NCI-H526 treated with DMSO at 0.1 percent for 48 hours (cell line): ENCODE data around the gene BCL6.
"Not testable (repeated sequence)": the region's sequence is repeated elsewhere in the genome, so short reads cannot be mapped to it uniquely, and the experiment has no call there.

Source experiments
- DNase-seq: peaks from one replicate; lab custom pipeline; 2025; lab: John Stamatoyannopoulos, UW

The BCL6 gene

DNA sequence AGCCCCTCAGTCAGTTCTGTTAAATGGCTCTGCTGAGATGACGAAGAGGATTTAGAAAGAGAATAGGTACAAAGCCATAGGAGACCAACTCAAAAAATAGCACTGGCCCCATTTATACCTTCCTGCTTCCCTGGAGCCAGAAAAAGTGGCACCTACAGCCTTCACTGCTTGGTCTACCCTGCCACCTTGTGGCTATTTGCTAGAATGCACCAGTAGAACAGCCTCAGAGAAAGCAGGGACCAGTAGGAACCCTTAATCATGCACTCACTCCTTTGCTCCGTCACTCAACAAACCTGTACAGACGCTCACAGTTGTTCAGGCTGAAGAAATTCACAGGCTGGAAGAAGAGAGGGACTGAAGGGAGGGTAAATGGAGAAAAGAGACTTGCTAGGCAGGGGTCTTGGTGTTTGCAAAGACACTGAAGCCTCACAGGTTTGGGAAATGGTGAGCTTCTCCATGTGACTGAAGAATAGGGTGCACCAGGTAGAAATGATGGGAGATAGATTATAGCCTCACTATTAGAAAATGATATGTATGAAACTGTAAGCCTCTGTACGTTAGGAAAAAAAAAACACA, 30.8 kb downstream of the BCL6 start:
- peak; percentile 26 for DNase-seq

- no peak for DNase-seq
These were observed 31.8 kb downstream of the BCL6 start for GRCh38 chr3:187713504-187713903.

DNA sequence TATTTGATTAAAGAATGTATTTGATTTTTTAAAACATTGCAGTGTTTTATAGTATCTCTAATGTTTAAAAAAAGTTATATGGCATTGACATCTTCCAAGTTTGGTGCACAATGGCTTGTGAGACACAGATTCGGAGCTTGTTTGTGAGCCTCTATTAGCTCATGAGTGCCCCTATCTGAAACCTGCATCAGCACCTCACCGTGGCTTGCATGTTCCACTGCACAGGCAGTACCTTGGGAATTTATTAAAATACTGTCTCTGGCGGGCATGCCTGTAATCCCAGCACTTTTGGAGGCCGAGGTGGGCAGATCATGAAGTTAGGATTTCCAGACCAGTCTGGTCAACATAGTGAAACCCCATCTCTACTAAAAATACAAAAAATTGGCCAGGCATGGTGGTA, 36.1 kb downstream of the BCL6 start:
- no peak for DNase-seq

DNA sequence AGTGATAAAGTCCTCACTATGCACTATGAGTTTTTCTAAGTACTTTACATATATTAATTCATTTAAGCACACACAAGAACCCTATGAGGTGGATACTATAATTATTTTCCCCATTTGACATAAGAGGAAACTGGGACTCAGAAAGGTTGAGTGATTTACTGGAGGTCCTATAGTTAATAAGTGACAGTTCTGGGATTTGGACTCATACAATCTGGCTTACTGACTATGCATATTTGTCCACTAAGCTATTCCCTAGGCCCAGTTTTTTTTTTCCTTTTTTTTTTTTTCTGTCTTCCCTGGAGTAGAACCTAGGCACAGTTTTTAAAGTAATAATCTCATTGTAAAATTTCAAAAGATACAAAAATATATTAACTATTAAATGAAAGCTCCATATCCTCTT, 36.6 kb downstream of the BCL6 start:
- DNase-seq, result no peak

DNA sequence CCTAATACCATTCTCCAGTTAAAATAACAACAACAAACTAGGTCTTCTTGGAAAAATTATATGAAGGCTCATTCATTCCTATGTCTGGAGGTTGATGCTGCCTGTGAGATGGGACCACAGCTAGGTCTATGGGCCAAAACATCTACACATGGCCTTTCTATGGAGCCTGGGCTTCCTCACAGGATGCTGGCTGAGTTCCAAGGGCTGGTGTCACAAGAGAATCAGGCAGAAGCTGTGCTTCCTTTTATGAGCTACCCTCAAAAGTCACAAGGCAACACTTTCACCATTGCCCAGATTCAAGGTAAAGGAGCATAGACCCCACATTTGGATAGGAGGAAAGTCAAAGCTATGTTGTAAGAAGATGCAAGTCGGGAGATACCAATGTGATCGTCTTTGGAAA, 38.3 kb downstream of the BCL6 start:
- no peak for DNase-seq

DNA sequence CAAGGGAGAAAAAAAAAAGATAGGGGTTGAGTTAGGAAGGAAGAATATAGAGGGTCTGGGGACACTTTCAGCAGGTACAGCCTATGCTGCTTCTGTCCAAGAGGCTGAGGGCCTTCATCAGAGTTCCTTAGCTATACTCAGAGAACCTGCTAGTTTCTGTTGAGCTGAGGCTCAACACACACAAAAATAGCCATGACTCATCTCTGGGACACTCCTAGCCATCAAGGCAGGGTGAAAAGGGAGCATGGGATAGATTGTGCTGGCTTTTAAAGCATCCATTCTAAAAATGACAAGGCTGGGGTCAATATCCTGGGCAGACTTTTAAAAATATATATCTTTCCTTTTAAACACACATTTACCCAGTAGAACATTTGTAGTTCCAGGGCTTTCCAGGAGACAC, 40.1 kb downstream of the BCL6 start:
- no peak for DNase-seq

- peak; percentile 8 for DNase-seq
These were observed 42.7 kb downstream of the BCL6 start, which contains the start of gene RTP2 for GRCh38 chr3:187702507-187703033. Gene RTP2, minus strand, starts transcription at chr3:187702557. Its CDS starts 429 bp downstream, at chr3:187702128.

DNA sequence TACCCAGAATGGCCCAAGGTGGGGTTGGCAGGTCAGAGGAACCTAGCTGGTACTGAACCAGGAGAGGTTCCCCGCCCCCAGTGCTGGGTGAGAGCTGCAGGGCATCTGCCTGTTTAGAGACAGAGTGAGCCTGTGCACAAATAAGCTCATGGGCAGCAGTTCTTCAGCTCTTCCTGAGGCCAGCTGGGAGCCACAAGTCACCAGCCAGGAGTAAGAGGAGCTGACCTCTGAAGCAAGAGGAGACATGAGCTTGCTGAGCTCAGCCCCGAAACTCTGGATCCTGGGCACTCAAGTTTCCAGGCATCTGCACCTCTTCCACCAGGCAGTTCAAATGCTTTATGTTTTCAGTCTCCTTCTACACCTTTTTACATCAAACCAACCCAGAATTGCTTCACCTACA, 45.0 kb downstream of the BCL6 start:
- no peak for DNase-seq

DNA sequence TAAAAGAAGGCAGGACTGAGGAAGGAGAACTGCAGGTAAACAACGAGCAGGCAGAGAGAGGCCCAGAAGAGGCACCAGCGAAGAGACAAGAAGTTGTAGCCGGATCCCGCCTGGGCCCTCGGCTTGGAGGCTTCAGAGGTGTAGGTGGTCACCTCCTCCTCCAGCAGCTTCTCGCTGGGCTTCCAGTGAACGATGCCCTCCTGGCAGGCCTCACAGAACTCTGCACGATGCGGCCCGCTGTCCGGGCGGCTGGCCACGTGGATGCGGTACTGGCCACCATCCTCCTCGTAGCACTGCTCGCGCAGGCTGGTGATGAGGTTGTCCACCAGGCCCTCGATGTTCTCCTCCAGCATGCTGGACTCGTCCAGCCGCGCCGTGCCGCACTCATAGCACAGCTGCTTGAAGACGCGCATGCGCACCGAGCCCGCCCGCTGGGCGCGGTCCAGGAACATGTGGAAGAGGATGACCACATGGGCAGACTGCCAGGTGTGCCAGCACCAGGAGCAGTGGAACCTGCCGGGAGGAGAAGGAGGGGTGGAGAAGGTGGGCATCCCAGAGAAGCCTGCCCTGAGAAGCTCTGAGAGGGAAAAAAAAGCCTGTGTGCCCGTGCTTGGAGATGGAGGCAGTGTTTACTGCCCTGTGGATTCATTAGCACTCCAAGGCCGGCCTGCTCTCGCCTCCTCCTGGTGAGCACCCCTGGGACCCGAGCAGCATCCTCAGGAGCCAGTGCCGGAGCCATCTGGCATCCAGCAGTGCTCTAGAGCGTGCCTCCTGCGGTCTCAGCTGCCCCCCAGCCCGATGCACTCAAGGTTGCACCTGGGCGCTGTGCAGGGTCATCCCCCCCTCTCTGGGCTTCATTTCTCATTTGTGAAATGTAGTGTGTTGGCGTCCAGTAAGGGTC, 46.5 kb downstream of the BCL6 start:
- no peak for DNase-seq

DNA sequence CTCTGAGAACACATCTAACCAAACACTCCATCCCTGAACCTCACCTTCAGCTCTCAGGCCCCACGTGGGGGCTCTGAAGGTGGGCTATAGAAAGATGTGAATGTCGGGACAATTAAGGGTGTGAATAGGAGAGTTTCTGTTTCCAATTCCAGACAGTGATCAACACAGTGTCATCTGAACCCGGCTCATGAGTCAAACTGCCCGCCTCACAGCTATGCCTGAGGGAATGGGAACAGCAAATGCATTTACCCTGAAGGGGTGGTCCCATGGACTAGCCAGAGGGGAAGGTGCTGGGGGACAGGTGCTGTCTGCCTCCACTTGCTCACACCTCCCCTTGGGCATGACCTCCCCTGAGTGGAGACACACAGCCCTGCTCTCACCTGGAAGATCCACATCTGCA, 49.2 kb downstream of the BCL6 start:
- DNase-seq, result no peak

DNA sequence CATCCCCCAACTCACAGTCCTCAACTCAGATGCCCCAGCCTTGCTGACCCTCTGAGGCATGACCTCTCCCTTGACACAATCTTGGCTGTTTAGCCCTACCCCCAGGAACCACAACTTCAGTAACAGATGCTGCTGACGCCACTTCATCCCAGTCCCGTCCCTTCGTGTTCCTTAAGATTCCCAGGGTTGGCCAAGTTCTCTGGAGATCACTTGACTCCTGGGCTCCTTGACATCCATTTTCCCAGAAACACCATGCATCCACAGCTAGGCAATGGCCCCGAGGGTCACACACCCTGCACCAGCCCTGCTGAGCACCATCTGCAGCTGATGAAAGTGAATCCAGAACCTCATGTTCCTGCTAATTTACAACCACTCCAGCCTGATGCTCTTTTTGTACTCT, 49.8 kb downstream of the BCL6 start:
- DNase-seq, result no peak

GRCh38 chr3:187694801-187695200, 50.5 kb downstream of the BCL6 start:
- DNase-seq, result no peak

DNA sequence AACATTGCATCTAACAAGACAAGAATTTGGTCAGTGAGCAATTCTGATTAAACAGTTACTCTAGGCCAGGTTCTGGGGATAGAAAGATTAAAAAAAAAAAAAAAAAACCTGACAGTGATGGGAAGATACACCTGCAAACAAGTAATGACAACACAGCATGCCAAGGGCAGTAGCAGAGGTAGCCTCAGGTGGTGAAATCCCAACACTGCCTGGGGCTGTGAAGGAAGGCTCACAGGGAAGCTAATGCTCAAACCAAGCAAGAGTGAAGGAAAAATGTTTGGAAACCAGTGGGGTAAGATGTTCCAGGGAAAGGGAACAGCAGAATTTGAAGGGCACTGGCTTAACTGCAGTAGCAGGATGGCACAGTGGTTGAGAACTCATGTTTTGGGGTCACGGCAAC, 51.8 kb downstream of the BCL6 start:
- no peak for DNase-seq

- DNase-seq, result no peak
These were observed 55.3 kb downstream of the BCL6 start for GRCh38 chr3:187689984-187690383.

GRCh38 chr3:187686621-187687273, 58.5 kb downstream of the BCL6 start:
- DNase-seq, result no peak

DNA sequence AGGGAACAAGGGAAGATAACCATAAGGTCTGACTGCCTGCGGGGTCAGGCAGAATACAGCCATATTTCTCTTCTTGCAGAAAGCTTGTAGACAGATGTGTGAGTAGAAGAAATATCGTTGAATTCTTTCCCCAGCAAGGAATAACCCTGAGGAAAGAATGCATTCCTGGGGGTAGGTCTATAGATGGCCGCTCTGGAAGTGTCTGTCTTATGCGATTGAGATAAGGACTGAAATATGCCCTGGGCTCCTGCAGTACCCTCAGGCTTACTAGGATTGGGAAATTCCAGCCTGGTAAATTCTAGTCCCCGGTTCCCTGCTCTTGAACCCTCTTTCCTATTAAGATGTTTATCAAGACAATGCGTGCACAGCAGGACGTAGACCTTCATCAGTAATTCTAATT, 59.3 kb downstream of the BCL6 start:
- no peak for DNase-seq

GRCh38 chr3:187684880-187685279, 60.4 kb downstream of the BCL6 start:
- no peak for DNase-seq

DNA sequence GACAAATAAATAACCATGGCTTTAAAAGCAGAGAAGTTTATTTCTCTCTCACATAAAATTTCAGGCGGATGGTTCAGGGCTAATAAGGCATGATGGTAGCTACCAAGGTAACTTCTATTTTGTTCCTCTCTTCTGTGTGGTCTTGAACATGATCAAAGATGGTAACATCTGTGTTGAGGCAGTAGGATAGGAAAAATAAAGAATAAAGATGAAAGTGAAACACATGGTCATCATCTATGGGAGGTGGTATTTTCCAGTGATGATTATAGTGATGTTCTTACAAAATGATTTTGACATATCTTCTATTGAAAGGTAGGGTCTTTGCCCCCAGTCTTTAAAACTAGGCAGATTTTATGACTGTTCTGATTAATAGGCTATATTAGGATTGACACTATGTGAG, 60.8 kb downstream of the BCL6 start:
- DNase-seq, result no peak

GRCh38 chr3:187681756-187682155, 63.5 kb downstream of the BCL6 start:
- not testable (repeated sequence) for DNase-seq

GRCh38 chr3:187679638-187680396, 65.5 kb downstream of the BCL6 start:
- DNase-seq, result peak; percentile 36

DNA sequence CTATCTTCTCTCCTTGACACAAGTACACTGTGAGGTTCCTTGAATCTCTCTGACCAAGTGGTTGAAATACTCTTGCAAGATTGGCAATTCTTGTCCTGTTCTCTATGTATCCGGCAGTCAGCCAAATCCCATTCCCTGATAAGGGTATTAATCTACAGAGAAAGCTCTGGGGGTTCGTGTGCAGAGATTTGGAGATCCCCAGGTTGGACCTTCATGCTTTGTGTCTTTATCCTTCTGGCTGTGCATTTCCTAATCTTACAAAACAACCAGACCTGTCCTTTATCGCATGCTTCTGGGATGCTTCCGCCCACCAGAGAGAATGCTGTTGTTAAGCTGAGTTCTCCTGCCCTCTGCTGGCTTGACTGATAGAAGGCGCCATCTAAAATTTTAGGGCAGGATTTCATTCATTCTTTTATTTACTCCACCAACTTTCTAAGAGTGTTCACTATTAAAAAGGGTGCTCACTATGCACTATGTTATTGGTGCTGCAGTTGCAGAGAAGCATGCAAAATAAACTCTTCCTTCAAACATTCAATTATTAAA, 66.5 kb downstream of the BCL6 start:
- peak; percentile 26 for DNase-seq

DNA sequence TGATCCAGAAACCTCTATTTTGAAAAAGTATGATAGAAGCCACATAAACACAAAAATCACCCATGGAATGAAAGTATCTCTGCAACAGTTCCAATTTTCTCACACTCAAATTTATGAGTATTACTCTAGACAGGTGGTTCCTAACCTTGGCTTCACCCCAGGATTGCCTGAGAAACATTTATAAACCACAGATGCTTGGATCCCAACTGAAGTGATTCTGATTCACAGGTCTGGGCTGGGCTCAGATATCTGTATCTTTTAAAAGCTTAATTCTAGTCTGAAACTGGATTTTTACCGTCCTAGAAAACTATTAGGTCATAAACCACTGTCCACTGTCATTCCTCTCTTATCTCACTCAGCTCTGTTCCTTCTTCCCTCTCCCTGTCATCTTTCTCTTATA, 67.7 kb downstream of the BCL6 start:
- DNase-seq, result no peak
